OCI-LY3 (cell line): Measurements from ENCODE around the gene PKHD1.

Source experiments
- H2AFZ ChIP-seq: fragments of 200-600, 300-600 bp; shearing (Covaris generic); 2 replicates; pipeline ENCODE4 v1.6.0; 2014; ENCODE audit warnings: antibody characterized with exemption, low read depth, low read length
- H3K27ac ChIP-seq: fragments of 200-600, 300-600 bp; sonication (generic); 2 replicates; pipeline ENCODE4 v1.5.1; 2014; ENCODE audit warnings: mild to moderate bottlenecking, low read length, moderate library complexity, mixed read lengths
- H3K27me3 ChIP-seq: fragments of 200-600, 300-600 bp; sonication (generic); 2 replicates; pipeline ENCODE4 v1.6.1; 2014; ENCODE audit warnings: low read depth, low read length, mixed read lengths
- H3K36me3 ChIP-seq: fragments of 200-600, 300-600 bp; sonication (generic); replicated peaks from 2 replicates; pipeline ENCODE3; 2014; ENCODE audit warnings: low read depth, low read length, mixed read lengths
- H3K4me1 ChIP-seq: fragments of 300-600, 200-600 bp; sonication (generic); 2 replicates; pipeline ENCODE4 v1.6.1; 2014; ENCODE audit warnings: low read length, mixed read lengths
- H3K4me2 ChIP-seq: fragments of 200-600, 300-600 bp; sonication (generic); 2 replicates; pipeline ENCODE4 v1.6.1; 2014; ENCODE audit warnings: low read length, mixed read lengths
- H3K4me3 ChIP-seq: fragments of 300-600, 200-600 bp; sonication (generic); 2 replicates; pipeline ENCODE4 v1.5.1; 2014; ENCODE audit warnings: antibody characterized with exemption, mild to moderate bottlenecking, low read length, moderate library complexity
- H3K79me2 ChIP-seq: fragments of 300-600, 200-600 bp; shearing (Covaris generic); 2 replicates; pipeline ENCODE4 v1.6.1; 2014; ENCODE audit warnings: mild to moderate bottlenecking, low read length, mixed read lengths
- H3K9ac ChIP-seq: fragments of 300-600, 200-600 bp; shearing (Covaris generic); 2 replicates; pipeline ENCODE4 v1.6.0; 2014; ENCODE audit warnings: mild to moderate bottlenecking, low read length, moderate library complexity
- H3K9me3 ChIP-seq: fragments of 200-600, 300-600 bp; shearing (Covaris generic); 2 replicates; pipeline ENCODE4 v1.6.1; 2014; ENCODE audit warnings: low read length, mixed read lengths; ENCODE audit not compliant: insufficient read depth
- H4K20me1 ChIP-seq: fragments of 200-600, 300-600 bp; sonication (generic); 2 replicates; pipeline ENCODE4 v1.6.1; 2016; ENCODE audit warnings: low read length, mixed read lengths; ENCODE audit not compliant: insufficient read depth
- CTCF ChIP-seq: fragments of 200-600, 300-600 bp; sonication (generic); IDR thresholded peaks from 2 replicates; pipeline ENCODE4 v1.5.1; 2014; ENCODE audit warnings: antibody characterized with exemption, low read length, low read depth
- EZH2phosphoT487 ChIP-seq: fragments of 200-600 bp; shearing (Covaris generic); IDR thresholded peaks from 2 replicates; pipeline ENCODE4 v1.6.1; 2018; ENCODE audit warnings: antibody characterized with exemption, mixed run types, low read depth

The PKHD1 gene

GRCh38 chr6:51775942-51776860 lies 311.2 kb downstream of the PKHD1 start:
- no peak overlapping the region for H3K27ac ChIP-seq
- H3K9me3 ChIP-seq: no peaks in the 10 kb centered on the region
- H3K79me2 ChIP-seq: no peaks in the 10 kb centered on the region
- no peaks in the 10 kb centered on the region for H3K36me3 ChIP-seq
- no peak overlapping the region for H3K4me3 ChIP-seq
- no peak overlapping the region for H3K4me2 ChIP-seq
- TF ChIP-seq EZH2phosphoT487 (no peak), CTCF (no peak)
- no peaks in the 10 kb centered on the region for H3K4me1 ChIP-seq
- no peak overlapping the region for H3K9ac ChIP-seq
- H2AFZ ChIP-seq: no peak overlapping the region
- H3K27me3 ChIP-seq: no peaks in the 10 kb centered on the region
- H4K20me1 ChIP-seq: no peaks in the 10 kb centered on the region

GRCh38 chr6:51768087-51768486 lies 319.3 kb downstream of the PKHD1 start:
- no peak for TF ChIP-seq EZH2phosphoT487
- no peak for TF ChIP-seq CTCF
- no peaks in the 10 kb centered on the region for H3K9me3 ChIP-seq

GRCh38 chr6:51765230-51765629 lies 322.2 kb downstream of the PKHD1 start:
- Histone ChIP-seq H3K36me3 (no peaks in the 10 kb centered on the region), H3K27ac (no peak overlapping the region), H3K79me2 (no peaks in the 10 kb centered on the region), H2AFZ (no peak overlapping the region), H3K27me3 (no peaks in the 10 kb centered on the region), H3K9me3 (no peaks in the 10 kb centered on the region), H4K20me1 (no peaks in the 10 kb centered on the region), H3K4me3 (no peak overlapping the region), H3K4me1 (no peaks in the 10 kb centered on the region), H3K9ac (no peak overlapping the region), H3K4me2 (no peak overlapping the region)
- TF ChIP-seq CTCF (no peak), EZH2phosphoT487 (no peak)

More at GRCh38 chr6:51768087-51768486, 319.3 kb downstream of the PKHD1 start:
- Histone ChIP-seq H2AFZ (no peak overlapping the region), H3K4me2 (no peak overlapping the region), H3K4me3 (no peak overlapping the region), H3K36me3 (no peaks in the 10 kb centered on the region), H3K27ac (no peak overlapping the region), H3K27me3 (no peaks in the 10 kb centered on the region), H4K20me1 (no peaks in the 10 kb centered on the region), H3K79me2 (no peaks in the 10 kb centered on the region), H3K4me1 (no peaks in the 10 kb centered on the region), H3K9ac (no peak overlapping the region)

- H3K9me3 ChIP-seq: no peaks in the 10 kb centered on the region
- H4K20me1 ChIP-seq: no peaks in the 10 kb centered on the region
- no peaks in the 10 kb centered on the region for H3K27me3 ChIP-seq
- H3K36me3 ChIP-seq: no peaks in the 10 kb centered on the region
- H3K4me2 ChIP-seq: no peak overlapping the region
- H3K9ac ChIP-seq: no peak overlapping the region
- no peaks in the 10 kb centered on the region for H3K79me2 ChIP-seq
- H3K27ac ChIP-seq: no peak overlapping the region
- TF ChIP-seq CTCF (peak; percentile 59), EZH2phosphoT487 (no peak)
- H3K4me3 ChIP-seq: no peak overlapping the region
- no peak overlapping the region for H2AFZ ChIP-seq
- peaks cover 20% of the 10 kb centered on the region for H3K4me1 ChIP-seq
Observed at GRCh38 chr6:51753635-51754034, 333.8 kb downstream of the PKHD1 start.
